ENCODE results near the gene MT4.

Gene MT4

GRCh38 chr16:56593573-56594291 lies 28.9 kb downstream of the MT4 start:
- DNase-seq (ENCODE audit: extremely low spot score) = no peak
- TF ChIP-seq CTCF (IDR thresholded peaks at IDR 0.05; ENCODE audit: control extremely low read depth, extremely low read depth, low read depth, missing control alignments) = no peak
- POLR2A ChIA-PET = no interaction called here
- CTCF ChIA-PET = interaction anchor here (1.3 kb wide), 1 partner anchor 17 kb away, joined by 6 read pairs; no protein-coding TSS in a partner anchor

- DNase-seq (ENCODE audit: extremely low spot score) = no peak
- ChIA-PET CTCF (interaction anchor here (1.3 kb wide), 1 partner anchor 17 kb away, joined by 6 read pairs; no protein-coding TSS in a partner anchor), POLR2A (no interaction called here)
- no peak for TF ChIP-seq CTCF (IDR thresholded peaks at IDR 0.05; ENCODE audit: control extremely low read depth, extremely low read depth, low read depth, missing control alignments)
Observed at GRCh38 chr16:56594292-56594619, 29.4 kb downstream of the MT4 start.

- ChIA-PET POLR2A (interaction anchor here (0.5 kb wide), 1 partner anchor 304 kb away, joined by 6 read pairs; no protein-coding TSS in a partner anchor), CTCF (interaction anchor here (1.0 to 4.4 kb wide), 15 partner anchors 9 to 153 kb away, joined by 3 to 28 read pairs (median 4); partner anchors contain the start of gene MT1E)
- TF ChIP-seq CTCF (IDR thresholded peaks at IDR 0.05; ENCODE audit: control extremely low read depth, extremely low read depth, low read depth, missing control alignments) = peak; percentile 63
- peak; percentile 57 for DNase-seq (ENCODE audit: extremely low spot score)
Observed at GRCh38 chr16:56600398-56600999, 35.6 kb downstream of the MT4 start.

GRCh38 chr16:56601325-56601724 lies 36.5 kb downstream of the MT4 start:
- no peak for TF ChIP-seq CTCF (IDR thresholded peaks at IDR 0.05; ENCODE audit: control extremely low read depth, extremely low read depth, low read depth, missing control alignments)
- ChIA-PET POLR2A (no interaction called here), CTCF (interaction anchor here (1.0 to 4.4 kb wide), 14 partner anchors 9 to 154 kb away, joined by 3 to 28 read pairs (median 4); partner anchors contain the start of gene MT1E)
- DNase-seq (ENCODE audit: extremely low spot score) = no peak

GRCh38 chr16:56603589-56603988 lies 38.7 kb downstream of the MT4 start:
- DNase-seq (ENCODE audit: extremely low spot score) = no peak
- ChIA-PET CTCF (interaction anchor here (0.6 to 4.4 kb wide), 8 partner anchors 10 to 143 kb away, joined by 3 to 35 read pairs (median 3); no protein-coding TSS in a partner anchor), POLR2A (no interaction called here)
- peak; percentile 27 for TF ChIP-seq CTCF (IDR thresholded peaks at IDR 0.05; ENCODE audit: control extremely low read depth, extremely low read depth, low read depth, missing control alignments)

GRCh38 chr16:56604966-56605365 lies 40.1 kb downstream of the MT4 start:
- no peak for TF ChIP-seq CTCF (IDR thresholded peaks at IDR 0.05; ENCODE audit: control extremely low read depth, extremely low read depth, low read depth, missing control alignments)
- ChIA-PET POLR2A (no interaction called here), CTCF (interaction anchor here (0.9 to 4.3 kb wide), 4 partner anchors 29 to 359 kb away, joined by 3 to 35 read pairs (median 4); no protein-coding TSS in a partner anchor)
- no peak for DNase-seq (ENCODE audit: extremely low spot score)
